Measurements from ENCODE around the gene PANK3.

PANK3 gene

GRCh38 chr5:168513861-168514428 lies 65.2 kb downstream of the PANK3 start:
- ChIA-PET CTCF (no interaction called here), POLR2A (no interaction called here)
- no peak for TF ChIP-seq FOXM1 (IDR thresholded peaks at IDR 0.05; ENCODE audit: borderline replicate concordance)
- no peak for TF ChIP-seq CTBP1 (IDR thresholded peaks at IDR 0.05; ENCODE audit: borderline replicate concordance)
- TF ChIP-seq LEF1 (IDR thresholded peaks at IDR 0.05; ENCODE audit: borderline replicate concordance): no peak
- TF ChIP-seq TARDBP (IDR thresholded peaks at IDR 0.05): no peak
- TF ChIP-seq ARNT (IDR thresholded peaks at IDR 0.05): no peak
- no peak for TF ChIP-seq ZNF384 (IDR thresholded peaks at IDR 0.05)
- TF ChIP-seq L3MBTL2 (conservative IDR thresholded peaks at IDR 0.05): no peak
- TF ChIP-seq HDGF (IDR thresholded peaks at IDR 0.05; ENCODE audit: borderline replicate concordance): no peak
- no peak for DNase-seq (ENCODE audit: extremely low spot score)

- ChIA-PET POLR2A (no interaction called here), CTCF (no interaction called here)
- no peak for DNase-seq (ENCODE audit: extremely low spot score)
- TF ChIP-seq BHLHE40 (IDR thresholded peaks at IDR 0.05; ENCODE audit: borderline replicate concordance) (no peak), CTBP1 (IDR thresholded peaks at IDR 0.05; ENCODE audit: borderline replicate concordance) (no peak), ELF4 (IDR thresholded peaks at IDR 0.05) (no peak), TARDBP (IDR thresholded peaks at IDR 0.05) (no peak), ARNT (IDR thresholded peaks at IDR 0.05) (no peak), SUZ12 (IDR thresholded peaks at IDR 0.05) (no peak), L3MBTL2 (conservative IDR thresholded peaks at IDR 0.05) (no peak)
Observed at GRCh38 chr5:168502563-168503237, 76.5 kb downstream of the PANK3 start.

Measured in HEK293T (cell line).